GM23338 (cell line): ENCODE measurements around the gene SSH2.

Source experiments
- CREB1 ChIP-seq: fragments of 250-450 bp; sonication (Bioruptor Pico); IDR thresholded peaks from 2 replicates; pipeline ENCODE4 v1.5.0; 2020; ENCODE audit warnings: low read depth, mild to moderate bottlenecking, moderate library complexity
- CTCF ChIP-seq, 2 experiments: fragments of 200-600 bp in 1 of 2; sonication (generic) in 1 of 2; conservative IDR thresholded peaks; 2 replicates each; pipeline versions ENCODE4 v1.5.1 to v1.6.1; 2016 to 2017; ENCODE audit warnings: antibody characterized with exemption in 2 of 2, low read depth in 2 of 2, mild to moderate bottlenecking in 2 of 2, moderate library complexity in 1 of 2
- ETS1 ChIP-seq: IDR thresholded peaks from 2 replicates; pipeline ENCODE4 v1.6.1; 2016; ENCODE audit warnings: antibody characterized with exemption
- EZH2 ChIP-seq: fragments of 200-600 bp; sonication (generic); IDR thresholded peaks from one replicate; pipeline ENCODE4 v1.8.0; 2017; ENCODE audit warnings: antibody characterized with exemption, mild to moderate bottlenecking, low read depth; ENCODE audit not compliant: unreplicated experiment
- EZH2phosphoT487 ChIP-seq: fragments of 200-600 bp; sonication (generic); IDR thresholded peaks from one replicate; pipeline ENCODE4 v1.8.1; 2018; ENCODE audit warnings: antibody characterized with exemption; ENCODE audit not compliant: unreplicated experiment
- JUNB ChIP-seq: IDR thresholded peaks from one replicate; pipeline ENCODE4 v1.6.1; 2016; ENCODE audit warnings: antibody characterized with exemption; ENCODE audit not compliant: unreplicated experiment
- POLR2AphosphoS5 ChIP-seq: IDR thresholded peaks from 2 replicates; pipeline ENCODE4 v1.6.1; 2016; ENCODE audit warnings: antibody characterized with exemption, low read depth
- REST ChIP-seq: IDR thresholded peaks from one replicate; pipeline ENCODE4 v1.6.1; 2018; ENCODE audit warnings: antibody characterized with exemption; ENCODE audit not compliant: unreplicated experiment

- TF ChIP-seq POLR2AphosphoS5 (no peak), CTCF (conservative IDR thresholded peaks at IDR 0.05; ENCODE audit: low read depth in 2 of 2) (no peak), EZH2 (no peak), CREB1 (CRISPR knock-in tag) (no peak), EZH2phosphoT487 (no peak), REST (no peak), JUNB (no peak), ETS1 (no peak)
Measured at GRCh38 chr17:29621751-29622194, 308.3 kb downstream of the SSH2 start.
